HG02571 (cell line): ENCODE results near the gene CNTNAP2.

Experiments
- ATAC-seq: cut with Tn5 transposase; IDR thresholded peaks from one replicate; pipeline ENCODE4 v1.9.1; 2021; ENCODE audit warnings: mild to moderate bottlenecking, moderate library complexity; ENCODE audit not compliant: unreplicated experiment

The CNTNAP2 gene

DNA sequence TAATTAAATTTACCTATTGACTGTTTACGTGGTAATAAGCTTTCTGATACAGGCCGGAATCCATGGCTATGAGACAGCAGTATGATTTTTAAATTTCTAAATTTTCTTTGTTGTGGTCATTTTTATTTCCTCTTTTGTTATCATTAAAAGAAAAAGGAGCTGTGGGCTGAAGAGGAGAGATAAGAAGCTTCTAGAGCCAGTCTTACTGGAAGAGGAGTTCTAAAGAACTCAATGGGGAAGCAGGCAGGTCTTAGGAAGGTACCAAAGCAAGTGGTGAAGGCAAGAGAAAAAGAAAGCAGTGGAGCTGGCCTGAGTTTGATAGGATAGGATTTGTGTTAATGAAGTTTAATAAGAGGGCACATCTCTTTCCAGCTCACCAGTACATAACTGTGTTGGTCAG is 1187.8 kb downstream of the CNTNAP2 start:
- no peak for ATAC-seq

DNA sequence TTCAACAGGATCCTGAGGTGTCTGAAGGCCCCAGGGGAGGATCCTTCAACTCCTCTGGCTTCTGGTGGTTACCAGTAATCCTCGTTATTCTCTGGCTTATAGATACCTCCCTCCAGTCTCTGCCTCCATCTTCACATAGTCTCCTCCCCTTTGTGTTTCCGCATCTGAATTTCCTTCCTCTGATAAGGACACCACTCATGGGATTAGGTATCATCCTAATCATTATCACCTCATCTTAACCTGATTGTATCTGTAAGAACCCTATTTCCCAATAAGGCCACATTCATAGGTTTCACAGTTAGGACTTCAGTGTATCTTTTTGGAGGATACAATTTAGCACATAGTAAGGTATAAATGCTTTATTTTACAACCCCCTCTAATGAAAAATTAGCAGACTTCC is 1189.2 kb downstream of the CNTNAP2 start:
- no peak for ATAC-seq

GRCh38 chr7:147308539-147308938 is 1191.9 kb downstream of the CNTNAP2 start:
- ATAC-seq = no peak

DNA sequence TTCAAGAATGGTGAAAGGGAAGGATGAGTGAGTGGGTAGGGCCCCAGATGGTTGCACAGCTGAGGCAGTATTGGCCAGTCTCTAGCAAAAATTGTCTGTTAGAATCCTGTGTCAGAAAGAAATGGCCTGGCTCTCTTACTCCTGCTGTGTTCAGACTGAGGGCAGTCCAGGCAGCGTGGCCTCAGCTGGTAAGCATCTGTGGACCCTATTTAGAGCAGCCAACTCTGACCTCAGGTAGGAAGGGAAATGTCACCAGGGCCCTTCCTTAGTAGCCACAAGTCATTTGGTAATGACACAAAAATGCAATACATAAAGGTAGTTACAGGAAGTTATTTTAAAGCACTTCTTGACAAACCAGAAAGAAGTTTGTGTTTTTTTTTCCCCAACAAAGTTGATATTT is 1194.7 kb downstream of the CNTNAP2 start:
- no peak for ATAC-seq

DNA sequence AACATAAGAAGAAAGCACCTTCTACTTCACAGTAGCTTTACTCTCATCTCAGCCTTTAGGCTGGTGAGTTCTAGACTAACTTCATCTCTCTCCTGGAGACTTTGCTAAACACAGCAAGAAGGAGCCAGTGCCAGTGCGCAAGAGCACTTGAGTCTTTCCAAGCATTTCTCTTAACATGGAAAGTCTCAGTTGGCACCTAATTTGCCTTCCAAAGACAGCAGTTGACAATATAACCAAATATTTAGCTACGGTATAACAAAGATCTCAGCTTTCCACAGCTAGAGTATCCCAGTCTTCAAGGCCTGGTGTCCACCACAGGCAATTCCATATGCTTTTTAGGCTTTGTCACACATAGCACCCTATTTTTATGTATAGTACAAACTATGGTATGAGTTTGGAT is 1204.9 kb downstream of the CNTNAP2 start:
- ATAC-seq = no peak

DNA sequence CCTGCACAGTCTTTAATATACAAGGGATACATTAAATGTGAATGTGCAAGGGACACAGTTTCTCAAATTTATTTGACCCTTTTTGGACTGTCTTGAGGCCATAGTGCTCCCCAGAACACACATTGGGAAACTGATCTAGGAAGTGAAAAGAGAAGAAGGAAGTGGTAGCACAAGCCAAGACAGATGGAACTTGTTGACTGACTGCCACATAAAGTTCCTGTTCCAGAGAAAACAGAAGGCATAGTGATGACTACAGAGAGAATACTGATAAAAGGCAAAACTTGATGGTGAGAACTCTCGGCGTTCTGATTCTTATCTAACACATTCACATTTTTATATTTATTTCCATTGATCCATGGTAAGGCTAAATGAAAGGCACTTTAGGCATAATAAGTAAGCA is 1216.4 kb downstream of the CNTNAP2 start:
- ATAC-seq = no peak

DNA sequence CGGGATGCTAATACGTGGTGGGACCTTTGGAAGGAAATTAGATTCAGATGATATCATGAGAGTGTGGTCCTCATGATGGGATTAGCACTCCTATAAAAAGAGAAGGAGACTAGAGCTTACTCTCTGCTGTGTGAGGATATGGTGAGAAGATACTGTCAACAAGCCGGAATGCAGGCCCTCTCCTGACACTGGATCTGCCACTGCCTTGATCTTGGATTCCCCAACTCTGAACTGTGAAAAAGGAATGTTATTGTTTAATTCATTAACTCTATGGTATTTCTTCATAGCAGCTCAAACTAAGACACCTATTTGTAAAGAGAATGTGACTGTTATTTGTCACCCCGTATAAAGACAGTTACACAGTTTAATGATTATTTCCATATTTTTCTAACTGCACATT is 1246.5 kb downstream of the CNTNAP2 start:
- no peak for ATAC-seq

DNA sequence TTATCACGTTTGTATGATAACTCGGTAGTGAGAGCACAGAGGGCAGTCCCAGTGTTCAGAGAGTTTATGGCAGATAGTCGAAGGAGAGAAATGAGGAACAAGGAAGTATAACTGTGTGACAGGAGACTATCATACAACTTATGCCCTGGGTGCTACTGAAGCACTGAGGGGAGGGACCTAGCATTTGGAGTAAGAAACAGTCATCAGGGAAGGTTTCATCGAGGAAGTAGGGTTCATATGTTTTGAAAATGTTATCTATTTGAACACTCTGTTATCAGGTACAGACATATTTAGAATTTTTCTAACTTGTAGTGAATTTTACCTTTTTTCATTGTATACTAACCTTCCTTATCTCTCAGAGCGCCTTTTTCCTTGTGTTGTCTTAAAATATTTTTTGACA is 1259.6 kb downstream of the CNTNAP2 start:
- no peak for ATAC-seq

DNA sequence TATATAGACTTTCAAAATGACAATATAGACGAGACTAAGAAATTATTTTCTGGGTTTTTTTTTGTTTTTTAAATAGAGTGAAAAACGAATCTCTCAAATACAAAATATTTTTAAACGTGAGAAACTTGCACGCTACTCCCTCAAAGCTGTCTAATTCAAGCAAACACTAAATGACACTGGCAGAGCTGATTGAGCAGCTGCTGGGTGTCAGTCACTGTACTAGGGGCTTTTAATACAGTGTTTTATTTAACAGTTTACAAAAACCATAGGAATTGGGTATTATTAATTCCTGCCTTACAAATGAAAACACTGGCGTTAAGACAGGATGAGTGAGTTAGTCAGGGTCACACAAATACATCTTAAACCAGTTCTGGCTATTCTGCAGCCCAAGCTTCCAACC is 1264.3 kb downstream of the CNTNAP2 start:
- no peak for ATAC-seq

DNA sequence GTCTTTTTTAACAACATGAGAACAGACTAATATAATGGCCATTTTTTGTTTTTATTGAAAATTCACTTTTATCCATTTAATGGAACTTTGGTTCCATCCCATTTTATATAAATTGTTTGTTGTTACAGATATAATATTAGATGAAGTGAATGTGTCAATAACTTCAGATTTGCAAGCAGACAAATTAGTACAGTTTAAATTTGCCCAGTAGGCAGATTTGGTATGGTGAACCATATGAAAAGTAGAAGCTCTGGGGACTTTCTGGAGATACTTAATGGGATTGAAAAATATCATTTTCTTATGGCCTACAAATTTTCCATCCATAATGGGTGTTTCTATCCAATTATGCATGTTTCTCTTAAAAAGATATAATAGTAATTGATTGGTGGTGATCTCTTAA is 1277.7 kb downstream of the CNTNAP2 start:
- ATAC-seq = no peak

DNA sequence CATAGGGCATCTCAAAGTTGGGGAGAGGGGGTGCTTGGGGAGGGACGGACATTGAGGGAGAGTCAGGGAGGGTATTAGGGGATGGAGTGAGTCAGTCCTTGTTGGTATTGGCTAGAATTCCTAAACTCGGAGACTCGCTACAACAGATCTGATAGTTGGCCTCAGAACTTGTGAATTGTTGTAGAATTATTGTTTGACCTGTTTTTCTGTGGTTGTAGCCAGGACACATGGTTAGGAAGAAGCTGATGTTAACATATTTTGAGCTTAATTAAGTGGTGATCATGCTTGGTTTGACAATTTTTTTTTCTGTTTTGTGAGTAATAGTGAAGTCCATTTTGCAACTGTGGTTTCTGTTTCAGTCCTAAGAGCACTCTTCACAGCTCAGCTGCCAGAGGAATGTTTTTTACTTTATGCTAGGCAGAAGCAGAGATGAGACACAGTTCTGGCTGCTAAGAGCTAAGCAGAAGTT is 1283.7 kb downstream of the CNTNAP2 start:
- ATAC-seq = no peak

DNA sequence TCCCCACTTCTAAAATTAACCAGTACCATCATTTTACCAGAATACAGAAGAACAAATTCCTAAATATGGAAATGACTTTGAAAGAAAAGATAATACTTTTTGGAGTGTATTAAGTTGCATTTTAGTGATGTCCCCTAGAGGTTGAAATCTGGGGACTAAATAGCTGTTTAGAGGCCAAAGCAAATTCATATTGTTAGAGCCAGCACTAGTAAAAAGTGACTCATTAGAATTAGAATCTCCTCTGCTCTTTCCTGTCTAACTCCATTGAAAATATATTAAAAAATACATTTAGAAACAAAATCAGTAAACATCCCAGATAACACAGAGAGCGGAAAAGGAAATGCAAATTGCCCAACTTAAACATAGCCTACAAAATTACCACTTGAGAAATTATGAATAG is 1284.3 kb downstream of the CNTNAP2 start:
- no peak for ATAC-seq

GRCh38 chr7:147405621-147406020 is 1289.0 kb downstream of the CNTNAP2 start:
- no peak for ATAC-seq

DNA sequence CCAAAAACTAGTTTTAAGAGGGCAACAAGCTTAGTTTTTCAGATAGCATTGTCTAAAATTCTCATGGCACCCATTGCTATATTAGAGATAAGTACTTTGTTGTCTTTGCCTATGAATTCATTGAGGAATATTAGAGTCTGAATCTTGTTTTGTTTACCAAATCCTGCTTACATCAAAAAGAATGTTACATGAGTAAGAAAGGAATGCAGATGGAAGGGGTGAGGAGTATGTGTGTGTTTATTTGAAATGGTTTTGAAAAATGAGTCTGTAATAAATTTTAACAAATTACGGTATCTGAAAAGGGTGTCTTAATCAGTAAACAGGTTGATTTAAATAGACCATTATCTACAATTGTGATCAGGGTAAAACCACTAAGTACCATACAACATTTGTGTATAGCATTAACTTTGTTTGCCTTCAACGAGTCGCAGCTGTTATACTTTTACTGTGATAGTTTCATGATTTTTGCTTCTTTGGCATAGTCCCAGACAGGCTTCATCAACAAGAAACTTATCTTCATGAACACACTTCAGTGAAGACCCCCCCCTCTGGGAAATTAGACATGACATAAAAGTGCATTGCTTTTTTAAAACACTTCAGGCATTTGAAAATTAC is 1290.0 kb downstream of the CNTNAP2 start:
- ATAC-seq = no peak

DNA sequence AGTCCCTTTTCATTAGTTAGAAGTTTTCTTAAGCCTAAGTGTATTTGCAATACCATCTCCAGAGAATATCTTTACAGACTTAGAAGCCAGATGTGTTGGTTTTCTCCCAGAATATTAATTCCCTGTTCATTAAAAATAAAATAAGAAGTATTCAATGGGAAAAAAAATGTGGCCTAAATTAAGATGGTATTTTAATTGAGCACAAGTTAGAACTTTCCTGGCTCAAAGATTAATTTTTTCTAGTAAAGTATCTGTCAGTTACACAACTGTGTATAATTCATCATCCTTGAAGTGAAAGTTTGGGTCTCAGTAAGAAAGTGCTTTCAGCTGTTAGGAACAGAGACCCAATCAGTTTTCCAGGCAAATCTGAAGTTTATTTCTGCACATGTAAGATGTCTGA is 1294.5 kb downstream of the CNTNAP2 start:
- no peak for ATAC-seq

DNA sequence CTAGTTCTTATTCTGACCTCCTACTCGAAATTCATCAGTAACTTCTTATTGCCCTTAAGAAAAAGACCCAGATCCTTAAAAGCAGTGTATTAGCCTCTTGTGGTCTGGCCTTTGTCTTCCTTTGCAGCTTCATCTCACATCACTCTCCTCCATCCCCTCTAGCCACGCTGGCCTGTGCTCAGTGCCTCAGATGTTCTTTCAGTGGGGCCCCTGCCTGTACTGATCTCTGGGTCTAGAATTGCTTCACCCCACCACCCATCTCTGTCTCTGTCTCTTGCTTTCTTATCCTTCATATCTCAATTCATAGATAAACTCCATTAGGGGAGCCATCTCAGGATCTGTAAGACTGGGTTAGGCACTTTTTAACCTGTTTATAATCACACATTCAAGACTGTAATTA is 1295.5 kb downstream of the CNTNAP2 start:
- no peak for ATAC-seq

GRCh38 chr7:147412782-147413556 is 1296.4 kb downstream of the CNTNAP2 start:
- no peak for ATAC-seq

DNA sequence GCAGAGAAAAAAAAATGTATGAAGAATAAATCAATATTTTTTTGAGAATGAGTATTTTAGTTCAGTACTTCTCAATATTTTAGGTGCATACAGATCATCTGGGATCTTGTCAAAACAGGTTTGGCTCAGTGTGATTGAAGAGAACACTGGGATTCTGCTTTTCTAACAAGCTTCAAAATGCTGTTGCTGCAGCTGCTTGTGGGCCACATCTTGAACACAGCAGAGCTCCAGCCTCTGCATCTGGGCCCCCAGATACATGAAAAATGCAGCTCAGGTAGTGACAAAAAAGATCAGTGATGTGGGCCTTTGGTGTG is 1296.9 kb downstream of the CNTNAP2 start:
- no peak for ATAC-seq

DNA sequence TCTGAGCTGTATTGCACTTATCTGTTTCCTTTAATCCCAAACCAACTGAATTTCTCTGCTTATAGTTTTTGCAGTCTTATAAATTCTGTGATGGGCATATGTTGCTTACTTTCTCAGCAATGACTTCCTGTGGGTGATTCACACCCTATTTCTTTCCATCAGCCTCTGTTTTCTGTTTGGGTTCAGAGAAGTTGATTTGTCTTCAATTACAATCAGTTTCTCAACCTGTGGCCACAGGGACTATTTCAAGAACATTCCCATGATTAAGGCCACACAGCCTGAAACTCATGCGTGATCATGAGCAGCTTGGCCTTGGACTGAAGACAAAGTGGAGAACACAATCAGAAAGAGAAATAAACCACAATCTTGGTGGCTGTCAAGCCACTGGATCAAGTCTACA is 1299.4 kb downstream of the CNTNAP2 start:
- ATAC-seq = no peak

DNA sequence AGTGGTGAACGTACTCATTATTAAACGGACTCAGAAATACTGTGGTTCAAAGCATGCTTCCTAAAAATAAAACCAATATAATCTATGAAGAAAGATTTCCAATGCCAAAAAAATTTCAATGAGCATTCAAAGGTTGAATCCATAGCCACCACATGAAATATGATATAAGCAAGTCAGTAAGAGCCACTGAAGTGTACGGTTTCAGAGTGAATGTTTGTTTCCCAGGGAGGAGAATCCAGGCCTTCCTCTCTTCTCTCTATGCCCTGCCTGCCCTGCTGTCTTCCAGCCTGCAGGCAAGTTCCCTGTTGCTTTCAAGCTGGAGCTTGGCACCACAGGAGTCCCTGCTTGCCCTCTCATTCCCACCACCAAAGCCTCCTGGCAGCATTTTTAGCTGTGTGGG is 1302.4 kb downstream of the CNTNAP2 start:
- ATAC-seq = no peak

GRCh38 chr7:147423875-147424274 is 1307.3 kb downstream of the CNTNAP2 start:
- ATAC-seq = no peak

DNA sequence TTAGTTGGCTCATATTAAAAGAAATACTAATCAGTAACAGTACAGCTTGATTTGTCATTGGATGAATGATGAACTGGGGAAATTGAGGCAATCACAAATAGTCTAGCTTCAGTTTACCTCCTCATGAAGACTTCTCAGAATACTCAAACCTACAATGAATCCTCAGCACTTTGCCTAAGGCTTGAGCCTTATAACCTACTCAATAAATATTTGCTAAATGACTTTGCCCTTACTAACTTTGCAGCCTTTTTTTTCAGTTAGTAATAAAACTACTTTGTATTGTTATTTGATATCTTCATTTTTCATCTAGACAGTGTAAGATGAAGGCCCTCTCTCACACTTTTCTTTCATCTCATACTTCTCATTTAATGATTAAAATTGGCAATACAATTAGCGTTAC is 1311.5 kb downstream of the CNTNAP2 start:
- ATAC-seq = no peak

- no peak for ATAC-seq
Observed at GRCh38 chr7:147429961-147430360, 1313.4 kb downstream of the CNTNAP2 start.
